IPS-18c (cell line): Measurements from ENCODE around the gene BTBD10.
"Not testable (repeated sequence)": the region's sequence is repeated elsewhere in the genome, so short reads cannot be mapped to it uniquely, and the experiment has no call there.

ENCODE experiments used
- H3K4me3 ChIP-seq: 2 replicates; pipeline ENCODE4 v1.7.0; 2013; ENCODE audit warnings: low read depth, mild to moderate bottlenecking, low read length, moderate library complexity; ENCODE audit not compliant: insufficient read depth
- H3K9me3 ChIP-seq: one replicate; pipeline ENCODE4 v1.6.1; 2013; ENCODE audit warnings: mild to moderate bottlenecking, low read length, moderate library complexity; ENCODE audit not compliant: control insufficient read depth, insufficient read depth

The BTBD10 gene

DNA sequence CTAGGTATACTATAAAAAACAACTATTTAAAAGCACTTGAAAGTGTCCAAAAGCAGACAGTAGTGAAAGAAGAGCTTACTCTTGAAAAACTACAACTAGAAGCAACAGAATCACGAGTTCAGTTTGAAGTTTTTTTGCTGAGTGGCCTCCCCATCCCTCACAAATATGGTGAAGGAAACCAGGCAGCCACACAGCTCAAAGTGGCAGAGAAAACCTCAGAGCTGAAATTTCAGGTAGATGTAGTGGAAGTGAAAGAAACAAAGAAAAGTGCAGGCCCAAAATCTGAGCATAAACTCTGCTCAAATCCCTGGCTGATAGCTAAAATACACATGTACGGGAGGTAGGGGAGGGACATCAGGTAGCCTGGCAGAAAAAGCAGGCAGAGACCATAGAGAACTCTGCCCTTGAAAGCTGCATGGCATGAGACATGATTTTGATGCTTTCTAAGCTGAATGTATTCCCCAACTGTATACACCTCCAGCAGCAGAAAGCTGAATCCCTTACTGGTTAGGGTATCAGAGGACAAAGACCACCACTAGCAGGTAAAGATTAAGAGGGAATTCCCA lies 12.1 kb downstream of the BTBD10 start:
- H3K4me3 ChIP-seq: no peak overlapping the region
- no peaks in the 10 kb centered on the region for H3K9me3 ChIP-seq

DNA sequence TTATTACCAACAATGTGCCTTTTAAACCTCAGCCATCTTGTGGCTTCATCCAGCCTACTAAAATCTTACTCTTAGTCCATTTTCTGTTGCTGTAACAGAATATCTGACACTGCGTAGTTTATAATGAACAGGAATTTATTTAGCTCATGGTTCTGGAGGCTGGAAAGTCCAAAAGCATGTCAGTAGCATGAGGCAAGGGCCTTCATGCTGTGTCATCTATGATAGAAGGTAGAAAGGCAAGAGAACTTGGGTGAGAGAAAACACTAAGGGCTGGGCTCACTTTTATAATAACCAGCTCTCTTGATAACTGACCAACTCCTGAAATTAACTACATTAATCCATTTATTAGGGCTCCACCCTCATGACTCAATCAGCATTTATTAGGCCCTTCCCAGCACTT lies 13.5 kb downstream of the BTBD10 start:
- Histone ChIP-seq H3K9me3 (no peaks in the 10 kb centered on the region), H3K4me3 (no peak overlapping the region)

DNA sequence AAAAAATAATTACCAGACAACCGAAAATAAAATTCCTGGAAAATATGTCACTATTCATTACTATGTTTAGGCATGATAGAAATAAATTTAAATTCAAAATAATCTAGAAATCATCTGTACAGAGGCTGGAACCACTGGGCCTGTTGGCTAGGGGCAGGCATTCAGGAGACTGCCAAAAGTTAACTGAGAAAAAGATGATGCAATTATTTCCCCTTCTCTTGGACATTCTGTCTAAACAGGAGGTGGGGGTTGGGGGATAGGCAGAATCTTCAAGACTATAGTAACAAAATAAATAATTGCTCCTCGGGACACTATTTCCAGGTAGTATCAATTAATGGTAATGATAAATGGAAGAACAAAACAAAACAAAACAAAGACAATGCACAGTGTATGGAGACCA lies 14.1 kb downstream of the BTBD10 start:
- no peaks in the 10 kb centered on the region for H3K9me3 ChIP-seq
- H3K4me3 ChIP-seq: no peak overlapping the region

DNA sequence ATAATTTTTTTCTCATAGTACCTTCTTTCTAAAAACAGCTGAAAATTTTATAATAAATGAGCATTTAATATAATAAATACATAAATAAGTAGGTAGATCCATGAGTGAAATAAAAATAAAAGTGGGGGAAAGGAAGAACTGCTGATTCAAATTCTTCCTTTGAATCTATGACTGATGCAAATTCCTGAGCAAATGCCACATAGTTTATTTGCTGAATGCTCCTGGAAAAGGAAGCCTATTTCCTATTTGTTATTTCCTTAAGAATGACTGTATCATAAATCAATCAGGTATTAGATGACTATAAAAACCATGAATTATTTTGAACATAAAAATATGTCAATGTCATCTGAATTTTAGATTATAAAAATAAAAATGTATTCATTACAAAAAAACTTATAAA lies 16.6 kb downstream of the BTBD10 start:
- H3K9me3 ChIP-seq: no peaks in the 10 kb centered on the region
- H3K4me3 ChIP-seq: no peak overlapping the region

- H3K9me3 ChIP-seq: no peaks in the 10 kb centered on the region
- no peak overlapping the region for H3K4me3 ChIP-seq
Observed at GRCh38 chr11:13445588-13445987, 17.4 kb downstream of the BTBD10 start.

DNA sequence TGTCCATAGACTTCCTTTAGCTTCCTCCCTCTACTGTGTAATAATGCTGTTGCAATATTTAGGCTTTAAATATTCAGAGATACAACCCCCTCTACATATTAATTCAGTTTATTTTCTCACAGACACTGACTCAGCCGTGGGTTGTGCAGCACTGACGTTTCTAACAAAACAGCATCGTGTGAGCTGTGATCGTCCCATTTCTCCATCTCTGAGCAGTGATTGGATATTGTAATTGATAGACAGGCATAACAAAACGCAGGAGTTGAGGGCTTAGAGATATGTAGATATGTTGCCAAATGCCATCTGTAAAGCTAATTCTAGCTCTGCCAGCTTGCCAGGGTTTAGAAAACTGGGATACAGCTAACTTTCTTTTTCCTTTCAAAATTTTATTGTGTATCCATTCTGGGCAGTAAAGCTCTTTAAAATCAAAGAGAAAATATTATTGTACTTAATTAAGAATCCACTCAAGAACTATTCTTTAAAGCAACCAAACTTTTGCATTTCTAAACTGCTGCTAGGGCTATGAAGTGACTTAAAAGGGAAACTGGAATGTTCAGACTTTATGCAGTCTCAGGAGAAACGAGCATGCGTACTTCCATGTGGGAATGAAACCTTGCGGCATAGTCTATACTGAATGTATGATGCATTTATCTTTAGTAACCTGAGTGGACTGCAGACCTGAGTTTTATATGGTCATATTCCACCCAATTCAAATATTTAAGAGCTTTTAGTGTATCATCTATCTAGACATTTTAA lies 22.7 kb downstream of the BTBD10 start:
- Histone ChIP-seq H3K9me3 (no peaks in the 10 kb centered on the region), H3K4me3 (no peak overlapping the region)

DNA sequence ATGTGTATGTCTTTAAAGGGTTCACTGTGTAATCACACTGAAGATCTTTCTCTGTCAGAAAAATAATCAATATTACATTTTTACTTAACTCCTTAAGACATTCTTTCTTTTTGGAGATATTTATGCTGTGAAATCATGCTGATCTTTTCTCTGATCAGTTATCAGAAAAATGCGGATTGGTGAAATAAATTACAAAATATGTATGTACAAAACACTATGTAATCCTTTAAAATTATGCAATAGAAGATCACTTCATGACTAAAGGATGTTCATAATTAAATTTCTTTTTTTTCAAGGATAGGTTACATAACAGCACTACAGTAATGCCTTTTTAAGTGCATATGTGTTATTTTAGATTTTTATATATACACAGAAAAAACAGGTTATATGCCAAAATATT lies 24.7 kb downstream of the BTBD10 start:
- Histone ChIP-seq H3K9me3 (no peaks in the 10 kb centered on the region), H3K4me3 (no peak overlapping the region)

DNA sequence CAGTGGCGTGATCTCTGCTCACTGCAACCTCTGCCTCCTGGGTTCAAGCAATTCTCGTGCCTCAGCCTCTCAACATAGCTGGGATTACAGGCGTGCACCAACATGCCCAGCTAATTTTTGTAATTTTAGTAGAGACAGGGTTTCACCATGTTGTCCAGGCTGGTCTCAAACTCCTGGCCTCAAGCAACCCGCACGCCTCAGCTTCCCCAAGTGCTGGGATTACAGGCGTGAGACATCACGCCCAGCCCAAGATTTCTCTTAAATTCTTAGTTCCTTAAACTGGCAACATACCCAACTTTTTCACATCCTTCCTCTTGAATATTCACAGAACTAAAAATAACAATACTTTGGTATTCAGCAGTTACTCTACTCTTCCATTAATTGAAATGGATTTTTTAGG lies 26.2 kb downstream of the BTBD10 start:
- H3K4me3 ChIP-seq: not testable (repeated sequence)

GRCh38 chr11:13434247-13435205 lies 28.5 kb downstream of the BTBD10 start:
- Histone ChIP-seq H3K4me3 (no peak overlapping the region), H3K9me3 (no peaks in the 10 kb centered on the region)

More for the DNA sequence above, 26.2 kb downstream of the BTBD10 start:
- H3K9me3 ChIP-seq: not testable (repeated sequence)

DNA sequence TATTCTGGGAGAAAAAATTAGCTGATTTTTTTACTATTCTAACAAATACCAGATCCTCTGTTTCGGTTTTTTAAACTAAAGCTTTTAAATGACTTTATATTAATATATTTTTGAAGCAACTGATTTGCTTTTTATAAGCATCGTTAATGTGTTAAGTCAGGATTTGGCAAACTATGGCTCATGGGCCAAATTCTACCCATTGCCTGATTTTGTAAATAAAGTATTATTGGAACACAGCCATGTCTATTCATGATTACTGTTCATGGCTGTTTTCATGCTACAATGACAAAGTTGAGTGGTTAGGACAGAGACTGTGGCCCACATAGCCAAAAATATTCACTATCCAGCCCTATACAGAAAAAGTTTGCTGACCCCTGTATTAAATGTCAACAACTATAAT lies 29.6 kb downstream of the BTBD10 start:
- Histone ChIP-seq H3K4me3 (no peak overlapping the region), H3K9me3 (no peaks in the 10 kb centered on the region)

DNA sequence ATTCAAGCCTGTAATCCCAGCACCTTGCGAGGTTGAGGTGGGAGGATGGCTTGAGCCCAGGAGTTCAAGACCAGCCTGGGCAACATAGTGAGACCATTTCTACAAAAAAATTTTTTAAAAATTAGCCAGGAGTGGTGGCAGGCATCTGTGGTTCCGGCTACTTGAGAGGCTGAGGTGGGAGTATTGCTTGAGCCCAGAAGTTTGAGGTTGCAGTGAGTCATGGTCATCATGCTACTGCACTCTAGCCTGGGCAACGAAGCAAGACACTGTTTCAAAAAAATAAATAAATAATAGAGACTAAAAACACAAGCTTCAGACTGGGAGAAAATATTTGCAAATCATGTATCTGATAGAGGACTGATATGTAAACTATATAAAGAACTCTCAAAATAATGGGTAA lies 33.2 kb downstream of the BTBD10 start:
- no peak overlapping the region for H3K4me3 ChIP-seq
- no peaks in the 10 kb centered on the region for H3K9me3 ChIP-seq

DNA sequence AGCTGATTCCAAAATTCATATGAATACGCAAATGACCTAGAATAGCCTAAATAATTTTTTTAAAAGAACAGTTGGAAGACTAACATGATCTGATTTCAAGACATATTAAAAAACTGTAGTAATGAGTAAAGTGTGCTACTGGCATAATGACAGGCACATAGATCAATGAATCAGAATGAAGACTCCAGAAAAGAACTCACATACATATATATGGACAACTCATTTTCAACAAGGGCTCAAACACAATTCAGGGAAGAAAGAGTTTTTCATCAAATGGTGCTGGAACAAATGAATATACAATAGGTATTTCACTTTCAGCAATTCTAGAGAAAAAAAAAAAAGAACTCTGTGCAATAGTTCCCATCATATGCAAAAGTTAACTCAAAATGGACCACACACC lies 33.7 kb downstream of the BTBD10 start:
- H3K4me3 ChIP-seq: no peak overlapping the region

DNA sequence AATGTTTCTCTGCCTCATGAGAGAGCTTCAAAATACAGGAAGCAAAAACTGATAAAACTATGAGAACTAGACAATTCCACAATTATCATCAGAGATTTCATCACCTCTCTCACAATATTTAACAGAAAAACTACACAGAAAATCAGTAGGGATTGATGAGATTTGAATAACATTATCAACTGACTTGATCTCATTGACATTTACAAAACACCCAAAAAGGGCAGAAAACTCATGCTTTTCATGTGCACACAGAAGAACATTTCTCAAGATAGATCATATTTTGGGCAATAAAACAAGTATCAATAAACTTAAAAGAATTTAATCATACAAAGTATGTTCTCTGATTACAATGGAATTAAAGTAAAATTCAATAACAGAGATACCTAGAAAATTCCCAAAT lies 35.6 kb downstream of the BTBD10 start:
- Histone ChIP-seq H3K9me3 (no peaks in the 10 kb centered on the region), H3K4me3 (no peak overlapping the region)

More for the DNA sequence above, 33.7 kb downstream of the BTBD10 start:
- H3K9me3 ChIP-seq: no peaks in the 10 kb centered on the region

- Histone ChIP-seq H3K9me3 (no peaks in the 10 kb centered on the region), H3K4me3 (no peak overlapping the region)
Observed at GRCh38 chr11:13423372-13423771, 39.6 kb downstream of the BTBD10 start.

DNA sequence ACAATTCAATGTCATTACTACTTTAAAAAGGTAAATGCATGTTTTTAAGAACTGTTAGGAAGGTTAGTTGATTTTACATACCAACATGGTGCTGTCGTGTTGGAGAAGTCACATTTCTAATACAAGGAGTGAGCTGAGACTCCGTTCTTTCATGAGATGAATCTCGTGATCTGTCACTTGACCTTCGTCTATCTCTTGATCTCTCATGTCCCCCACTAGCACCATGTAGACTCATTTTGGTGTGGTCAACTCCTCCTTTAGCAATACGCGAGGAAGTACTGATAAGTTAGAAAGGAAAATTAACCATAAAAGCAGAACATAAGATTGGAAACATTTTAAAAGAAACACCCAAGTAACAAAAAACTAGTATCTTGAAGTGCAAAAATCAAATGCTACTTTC lies 41.5 kb downstream of the BTBD10 start:
- H3K9me3 ChIP-seq: no peaks in the 10 kb centered on the region

GRCh38 chr11:13415201-13415600 lies 47.8 kb downstream of the BTBD10 start:
- no peaks in the 10 kb centered on the region for H3K9me3 ChIP-seq
- no peak overlapping the region for H3K4me3 ChIP-seq

More for the DNA sequence above, 41.5 kb downstream of the BTBD10 start:
- no peak overlapping the region for H3K4me3 ChIP-seq

DNA sequence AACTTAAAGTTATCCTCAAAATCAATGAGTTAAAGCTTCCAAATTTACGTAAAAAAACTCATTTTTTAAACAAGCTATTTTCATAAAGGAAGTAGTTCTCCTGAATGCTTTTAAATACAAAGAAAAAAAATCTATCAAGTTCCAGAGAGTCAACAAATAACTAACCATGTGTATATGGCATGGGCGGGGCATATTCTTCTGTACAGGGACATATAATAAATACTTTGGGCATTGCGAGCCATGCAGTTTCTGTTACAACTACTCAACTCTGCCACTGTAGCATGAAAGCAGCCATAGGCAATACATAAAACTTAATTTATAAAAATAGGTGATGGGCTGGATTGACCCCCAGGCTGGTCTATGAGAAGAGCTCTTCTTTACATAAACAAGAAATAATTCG lies 57.8 kb downstream of the BTBD10 start:
- Histone ChIP-seq H3K9me3 (no peaks in the 10 kb centered on the region), H3K4me3 (no peak overlapping the region)

GRCh38 chr11:13398335-13398734 lies 64.7 kb downstream of the BTBD10 start:
- H3K4me3 ChIP-seq, H3K9me3 ChIP-seq: not testable (repeated sequence)
